Left ventricle myocardium inferior (tissue), 1 donor: ENCODE results near the gene NEURL1B. TPM values are rescaled to one million over a fixed set of nuclear protein-coding genes. Genes with fewer than 3 reads are reported as not detected.
A peak's percentile ranks its signal among the peaks of the same experiment; 100 is the strongest.

Experiments used
- DNase-seq: peaks from one replicate; pipeline ENCODE4 v3.0.0-alpha.2; 2020
- H3K27ac ChIP-seq: fragments of 200-600 bp; replicated peaks from 2 replicates; pipeline ENCODE4 v1.8.0; 2021
- H3K27me3 ChIP-seq: fragments of 200-600 bp; 2 replicates; pipeline ENCODE4 v1.8.0; 2021; ENCODE audit warnings: low read depth
- H3K36me3 ChIP-seq: fragments of 200-600 bp; 2 replicates; pipeline ENCODE4 v1.8.0; 2021
- H3K4me1 ChIP-seq: fragments of 200-600 bp; 2 replicates; pipeline ENCODE4 v1.8.0; 2021
- H3K4me3 ChIP-seq: fragments of 200-600 bp; 2 replicates; pipeline ENCODE4 v1.8.0; 2021; ENCODE audit warnings: mild to moderate bottlenecking, moderate library complexity
- H3K9me3 ChIP-seq: fragments of 200-600 bp; replicated peaks from 2 replicates; pipeline ENCODE4 v1.8.0; 2021
- intact Hi-C: fragments of 100-400 bp; cut with micrococcal nuclease; formaldehyde crosslinking; loops from one replicate; pipeline ENCODE4 v1.11.0; 2022
- total RNA-seq: library from RNA; stranded (reverse); fragmentation: NEBNext Ultra II Directional; extraction: Animal tissue kit (Norgen Biotek cat#: 25700); gene quantifications from one replicate; pipeline ENCODE4 v1.2.1, GENCODE V29; 2021
- TF ChIP-seq, protein P1 (sequence below): fragments of 200-600 bp; IDR thresholded peaks from 2 replicates; pipeline ENCODE4 v1.8.0; 2021; ENCODE audit warnings: antibody characterized with exemption, mild to moderate bottlenecking, borderline replicate concordance
- donor health status: DM: no; HTN: yes; CAD: no; lungs with severe emphysema.

NEURL1B gene
- total RNA-seq, 1 donor from 2014 or later = 24.0 TPM

DNA sequence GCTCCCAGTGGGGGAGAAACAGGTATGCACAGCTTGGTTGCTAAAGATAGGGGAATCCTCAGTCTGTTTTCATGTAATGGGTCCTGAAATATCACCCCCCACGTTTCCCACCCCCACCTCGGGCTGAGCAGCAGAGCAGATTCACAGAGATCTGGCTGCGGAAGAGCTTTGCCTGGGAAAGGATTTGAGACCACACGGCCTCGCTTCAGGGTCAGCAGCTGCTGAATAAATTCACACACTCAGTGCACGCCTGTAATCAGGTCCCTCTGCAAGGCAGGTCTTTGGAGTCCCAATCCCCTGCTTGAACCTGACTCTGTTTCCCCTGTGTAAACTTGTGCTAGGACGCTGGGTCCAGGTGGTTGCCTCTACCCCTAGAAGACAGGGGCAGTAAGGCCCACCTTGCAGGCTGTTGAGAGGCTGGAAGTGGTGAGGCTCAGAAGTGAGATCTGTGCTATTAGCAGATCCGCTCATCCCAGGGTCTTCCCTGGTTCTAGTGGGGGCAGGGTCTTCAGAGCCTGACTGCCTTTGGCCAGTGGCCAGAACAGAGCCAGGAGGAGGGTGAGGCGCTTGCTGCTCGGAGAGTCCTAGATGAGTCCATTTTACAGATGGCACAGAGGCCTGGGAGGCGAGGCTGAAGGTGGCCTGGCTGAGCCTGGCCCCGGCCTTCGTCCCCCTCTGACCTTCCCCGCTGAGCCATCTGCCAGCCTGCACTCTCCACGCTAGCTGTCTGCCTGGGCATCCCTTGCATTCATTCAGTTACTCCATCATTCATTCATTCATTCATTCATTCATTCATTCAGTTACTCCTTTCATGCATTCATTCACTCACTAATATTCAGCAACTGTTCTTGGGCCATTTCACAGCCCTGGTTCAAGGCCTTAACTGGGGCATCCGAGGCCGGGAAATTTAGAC lies 16.7 kb upstream of the NEURL1B start:
- TF ChIP-seq, protein P1, sequence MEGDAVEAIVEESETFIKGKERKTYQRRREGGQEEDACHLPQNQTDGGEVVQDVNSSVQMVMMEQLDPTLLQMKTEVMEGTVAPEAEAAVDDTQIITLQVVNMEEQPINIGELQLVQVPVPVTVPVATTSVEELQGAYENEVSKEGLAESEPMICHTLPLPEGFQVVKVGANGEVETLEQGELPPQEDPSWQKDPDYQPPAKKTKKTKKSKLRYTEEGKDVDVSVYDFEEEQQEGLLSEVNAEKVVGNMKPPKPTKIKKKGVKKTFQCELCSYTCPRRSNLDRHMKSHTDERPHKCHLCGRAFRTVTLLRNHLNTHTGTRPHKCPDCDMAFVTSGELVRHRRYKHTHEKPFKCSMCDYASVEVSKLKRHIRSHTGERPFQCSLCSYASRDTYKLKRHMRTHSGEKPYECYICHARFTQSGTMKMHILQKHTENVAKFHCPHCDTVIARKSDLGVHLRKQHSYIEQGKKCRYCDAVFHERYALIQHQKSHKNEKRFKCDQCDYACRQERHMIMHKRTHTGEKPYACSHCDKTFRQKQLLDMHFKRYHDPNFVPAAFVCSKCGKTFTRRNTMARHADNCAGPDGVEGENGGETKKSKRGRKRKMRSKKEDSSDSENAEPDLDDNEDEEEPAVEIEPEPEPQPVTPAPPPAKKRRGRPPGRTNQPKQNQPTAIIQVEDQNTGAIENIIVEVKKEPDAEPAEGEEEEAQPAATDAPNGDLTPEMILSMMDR = no peak
- no peaks in the 10 kb centered on the region for H3K9me3 ChIP-seq
- peak overlapping the region; percentile 27 for H3K27ac ChIP-seq
- no peaks in the 10 kb centered on the region for H3K27me3 ChIP-seq
- no peak overlapping the region for H3K4me3 ChIP-seq
- no peaks in the 10 kb centered on the region for H3K36me3 ChIP-seq
- no peak for DNase-seq
- intact Hi-C loops = no loop called here
- H3K4me1 ChIP-seq = no peaks in the 10 kb centered on the region

- Histone ChIP-seq H3K36me3 (no peaks in the 10 kb centered on the region), H3K4me3 (no peak overlapping the region), H3K9me3 (no peaks in the 10 kb centered on the region), H3K4me1 (no peaks in the 10 kb centered on the region), H3K27ac (no peak overlapping the region), H3K27me3 (no peaks in the 10 kb centered on the region)
- TF ChIP-seq, protein P1 = no peak
- intact Hi-C loops = no loop called here
- DNase-seq = no peak
These were observed 15.8 kb upstream of the NEURL1B start for GRCh38 chr5:172624996-172625964.

DNA sequence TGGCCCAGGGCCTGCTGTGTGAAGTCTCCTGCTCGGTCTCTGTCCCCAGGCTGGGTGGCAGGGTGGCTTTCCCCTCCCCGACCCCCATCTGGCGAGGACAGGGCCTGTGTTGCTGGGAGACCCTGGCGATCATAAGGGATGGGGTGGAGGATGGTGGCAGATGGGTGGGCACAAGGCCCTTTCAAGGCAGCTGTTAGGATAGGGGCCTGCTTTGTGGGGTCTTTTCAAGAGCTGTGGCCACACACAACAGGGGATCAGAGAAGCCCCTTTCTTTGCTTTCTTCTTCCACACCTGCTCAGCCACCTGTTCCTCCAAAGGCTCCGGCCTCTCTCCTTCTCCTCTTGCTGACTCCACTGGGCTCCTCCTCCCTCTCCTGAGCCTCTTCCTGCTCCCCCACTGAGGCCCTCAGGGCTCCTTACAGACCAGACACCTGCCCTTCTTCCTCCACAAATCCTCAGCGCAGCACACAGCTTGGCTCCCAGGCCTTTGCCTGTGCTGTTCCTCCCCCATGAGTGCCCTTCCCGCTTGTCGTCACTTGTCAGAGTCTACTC lies 15.0 kb upstream of the NEURL1B start:
- H3K9me3 ChIP-seq = no peaks in the 10 kb centered on the region

GRCh38 chr5:172630082-172630481 lies 11.0 kb upstream of the NEURL1B start:
- no peaks in the 10 kb centered on the region for H3K36me3 ChIP-seq
- no peak for DNase-seq
- TF ChIP-seq, protein P1 = no peak

More for the DNA sequence above, 15.0 kb upstream of the NEURL1B start:
- Histone ChIP-seq H3K27me3 (no peaks in the 10 kb centered on the region), H3K4me3 (no peak overlapping the region), H3K36me3 (no peaks in the 10 kb centered on the region), H3K4me1 (no peaks in the 10 kb centered on the region), H3K27ac (no peak overlapping the region)
- intact Hi-C loops = no loop called here
- TF ChIP-seq, protein P1 = no peak
- no peak for DNase-seq

DNA sequence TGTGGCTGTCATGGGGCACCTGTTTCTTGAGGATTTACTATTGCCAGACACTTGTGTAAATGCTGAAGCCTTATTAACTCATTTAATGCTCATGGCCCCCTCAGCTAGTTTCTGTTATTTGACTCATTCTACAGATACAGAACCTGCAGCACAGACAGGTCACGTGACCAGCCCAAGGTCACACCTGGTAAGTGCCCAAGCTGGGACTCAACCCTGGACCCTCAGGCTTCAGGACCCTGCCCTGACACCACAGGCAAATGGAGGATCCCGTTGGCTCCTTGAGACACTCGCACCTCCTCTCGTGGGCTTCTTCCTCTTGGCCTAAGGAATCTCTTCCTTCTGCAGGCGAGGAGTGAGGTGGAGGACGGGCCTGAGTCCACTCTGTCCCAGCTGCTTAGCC lies 10.6 kb upstream of the NEURL1B start:
- intact Hi-C loops = no loop called here

More at GRCh38 chr5:172630082-172630481, 11.0 kb upstream of the NEURL1B start:
- H3K27me3 ChIP-seq = no peaks in the 10 kb centered on the region
- no peak overlapping the region for H3K4me3 ChIP-seq
- no peaks in the 10 kb centered on the region for H3K9me3 ChIP-seq
- intact Hi-C loops = no loop called here
- H3K4me1 ChIP-seq = no peaks in the 10 kb centered on the region
- H3K27ac ChIP-seq = no peak overlapping the region

More for the DNA sequence above, 10.6 kb upstream of the NEURL1B start:
- Histone ChIP-seq H3K27me3 (no peaks in the 10 kb centered on the region), H3K9me3 (no peaks in the 10 kb centered on the region), H3K27ac (no peak overlapping the region), H3K4me1 (no peaks in the 10 kb centered on the region), H3K4me3 (no peak overlapping the region), H3K36me3 (no peaks in the 10 kb centered on the region)
- TF ChIP-seq, protein P1 = no peak
- DNase-seq = no peak
